DMS79 (cell line): ENCODE measurements around the gene EYS.

ENCODE experiments used
- DNase-seq: peaks from one replicate; lab custom pipeline; 2025; lab: John Stamatoyannopoulos, UW

EYS gene

GRCh38 chr6:64238071-64238470 lies 1469.0 kb downstream of the EYS start:
- no peak for DNase-seq

- no peak for DNase-seq
Measured at GRCh38 chr6:64233746-64234145, 1473.3 kb downstream of the EYS start.

GRCh38 chr6:64231928-64232327 lies 1475.1 kb downstream of the EYS start:
- no peak for DNase-seq

GRCh38 chr6:64230530-64230929 lies 1476.5 kb downstream of the EYS start:
- DNase-seq, result no peak

GRCh38 chr6:64227863-64228262 lies 1479.2 kb downstream of the EYS start:
- no peak for DNase-seq

GRCh38 chr6:64225503-64225902 lies 1481.5 kb downstream of the EYS start:
- no peak for DNase-seq

GRCh38 chr6:64224819-64225218 lies 1482.2 kb downstream of the EYS start:
- DNase-seq, result no peak

GRCh38 chr6:64221776-64222175 lies 1485.2 kb downstream of the EYS start:
- no peak for DNase-seq

- DNase-seq, result no peak
Measured at GRCh38 chr6:64220801-64221200, 1486.2 kb downstream of the EYS start.

GRCh38 chr6:64217721-64218620 lies 1489.1 kb downstream of the EYS start:
- no peak for DNase-seq

- DNase-seq, result no peak
Measured at GRCh38 chr6:64214373-64214772, 1492.7 kb downstream of the EYS start.

GRCh38 chr6:64213697-64214096 lies 1493.3 kb downstream of the EYS start:
- no peak for DNase-seq

GRCh38 chr6:64197246-64197645 lies 1509.8 kb downstream of the EYS start:
- no peak for DNase-seq

- DNase-seq, result no peak
Measured at GRCh38 chr6:64186592-64186991, 1520.4 kb downstream of the EYS start.

- DNase-seq, result no peak
Measured at GRCh38 chr6:64185621-64186020, 1521.4 kb downstream of the EYS start.

- no peak for DNase-seq
Measured at GRCh38 chr6:64175296-64175695, 1531.7 kb downstream of the EYS start.

GRCh38 chr6:64170316-64170715 lies 1536.7 kb downstream of the EYS start:
- no peak for DNase-seq

- DNase-seq, result no peak
Measured at GRCh38 chr6:64160486-64160885, 1546.5 kb downstream of the EYS start.

GRCh38 chr6:64155063-64155462 lies 1552.0 kb downstream of the EYS start:
- no peak for DNase-seq

- DNase-seq, result no peak
Measured at GRCh38 chr6:64146876-64147275, 1560.2 kb downstream of the EYS start.

- DNase-seq, result no peak
Measured at GRCh38 chr6:64146094-64146493, 1560.9 kb downstream of the EYS start.

GRCh38 chr6:64145658-64146057 lies 1561.4 kb downstream of the EYS start:
- no peak for DNase-seq

- DNase-seq, result no peak
Measured at GRCh38 chr6:64143101-64143500, 1563.9 kb downstream of the EYS start.

- no peak for DNase-seq
Measured at GRCh38 chr6:64141680-64142079, 1565.3 kb downstream of the EYS start.
